Mesendoderm (in vitro differentiated cells): Measurements from ENCODE around the gene CLEC18A.

ENCODE experiments used
- DNase-seq: peaks from one replicate; pipeline ENCODE4 v3.0.0; 2013
- H2AK5ac ChIP-seq: 2 replicates; pipeline ENCODE4 v1.6.1; 2013; ENCODE audit warnings: low read length, inconsistent platforms
- H2BK120ac ChIP-seq: 2 replicates; pipeline ENCODE4 v1.6.1; 2013; ENCODE audit warnings: low read depth, mild to moderate bottlenecking, low read length, moderate library complexity, mixed read lengths
- H2BK15ac ChIP-seq: replicated peaks from 2 replicates; pipeline ENCODE4 v1.6.1; 2013; ENCODE audit warnings: low read depth, mild to moderate bottlenecking, moderate library complexity
- H2BK5ac ChIP-seq: 2 replicates; pipeline ENCODE4 v1.6.1; 2013; ENCODE audit warnings: low read length, inconsistent platforms
- H3K18ac ChIP-seq: 2 replicates; pipeline ENCODE4 v1.6.1; 2013; ENCODE audit warnings: mild to moderate bottlenecking, low read length, mixed read lengths
- H3K23ac ChIP-seq: one replicate; pipeline ENCODE4 v1.6.1; 2013; ENCODE audit warnings: low read length
- H3K27ac ChIP-seq: 2 replicates; pipeline ENCODE4 v1.5.1; 2013; ENCODE audit warnings: low read depth, mild to moderate bottlenecking, inconsistent platforms, low read length, moderate library complexity
- H3K27me3 ChIP-seq: 2 replicates; pipeline ENCODE4 v1.6.1; 2013; ENCODE audit warnings: low read length, control low read depth, mild to moderate bottlenecking, inconsistent platforms; ENCODE audit not compliant: insufficient read depth, poor library complexity
- H3K36me3 ChIP-seq: 2 replicates; pipeline ENCODE4 v1.6.1; 2013; ENCODE audit warnings: low read length, inconsistent platforms; ENCODE audit not compliant: control insufficient read depth, insufficient read depth
- H3K4ac ChIP-seq: one replicate; pipeline ENCODE4 v1.6.1; 2013; ENCODE audit warnings: low read depth, mild to moderate bottlenecking, low read length, moderate library complexity
- H3K4me1 ChIP-seq: 2 replicates; pipeline ENCODE4 v1.6.1; 2013; ENCODE audit warnings: low read depth, low read length, inconsistent platforms; ENCODE audit not compliant: control insufficient read depth
- H3K4me2 ChIP-seq: 2 replicates; pipeline ENCODE4 v1.6.1; 2013; ENCODE audit warnings: low read length
- H3K4me3 ChIP-seq: 2 replicates; pipeline ENCODE4 v1.5.1; 2013; ENCODE audit warnings: mild to moderate bottlenecking, low read length
- H3K56ac ChIP-seq: one replicate; pipeline ENCODE4 v1.6.1; 2013; ENCODE audit warnings: low read length
- H3K79me1 ChIP-seq: 2 replicates; pipeline ENCODE4 v1.6.1; 2013; ENCODE audit warnings: low read length, inconsistent platforms
- H3K79me2 ChIP-seq: 2 replicates; pipeline ENCODE4 v1.6.1; 2013; ENCODE audit warnings: mild to moderate bottlenecking, low read length; ENCODE audit not compliant: control insufficient read depth, insufficient read depth
- H3K9ac ChIP-seq: 2 replicates; pipeline ENCODE4 v1.6.1; 2013; ENCODE audit warnings: low read length, inconsistent platforms
- H4K5ac ChIP-seq: one replicate; pipeline ENCODE4 v1.6.1; 2013; ENCODE audit warnings: low read length
- H4K8ac ChIP-seq: one replicate; pipeline ENCODE4 v1.6.1; 2013; ENCODE audit warnings: low read depth, mild to moderate bottlenecking, control low read depth, low read length, moderate library complexity
- WGBS: extraction: QIAGEN DNeasy Blood & Tissue Kit; methylation state at CpG from one replicate; pipeline ENCODE4 v1.1.7; 2013; ENCODE audit warnings: low lambda C conversion rate, missing lambda C conversion rate; ENCODE audit not compliant: insufficient coverage; ENCODE audit errors: extremely low coverage; 5-methylcytosine and 5-hydroxymethylcytosine counted together

CLEC18A gene

DNA sequence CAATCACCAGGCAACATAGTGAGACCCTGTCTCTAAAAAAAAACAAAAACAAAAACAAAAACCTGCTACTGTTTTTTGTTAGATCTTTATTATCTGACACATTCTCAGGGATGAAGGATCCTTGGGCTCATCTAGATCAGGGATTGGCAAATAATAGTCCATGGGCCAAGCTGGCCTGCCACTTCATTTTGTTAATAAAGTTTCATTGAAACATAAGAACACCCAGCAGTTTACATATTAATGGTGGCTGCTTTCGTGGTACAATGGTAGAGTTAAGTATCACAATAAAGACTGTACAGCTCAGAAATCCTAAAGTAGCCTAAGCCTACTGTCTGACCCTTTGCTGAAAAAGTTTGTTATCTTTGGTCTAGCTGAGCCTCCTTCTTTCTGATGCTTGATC is 32.9 kb upstream of the CLEC18A start:
- Histone ChIP-seq H3K27ac (no peak overlapping the region), H3K4me3 (no peak overlapping the region)
- no CpG with 5 or more reads among the region's 1 CpG for WGBS

DNA sequence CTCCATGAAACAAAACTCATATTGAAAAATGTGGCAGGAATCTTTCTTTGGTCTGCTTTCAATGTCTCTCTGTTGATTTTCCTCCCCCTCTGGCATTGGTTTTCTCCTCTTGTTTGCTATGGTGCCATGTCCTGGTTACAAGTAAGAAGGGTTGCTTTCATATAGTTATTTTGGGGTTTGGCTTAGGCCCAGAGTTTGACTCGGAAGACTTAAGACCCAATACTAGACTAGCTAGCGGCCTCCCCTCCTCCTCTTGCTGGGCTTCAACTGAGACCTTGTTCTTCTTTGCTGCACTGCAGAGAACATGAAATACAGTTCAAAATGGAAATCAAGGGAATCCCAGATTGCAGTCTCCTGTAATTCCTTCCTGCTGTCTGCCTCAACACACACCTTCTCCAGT is 30.0 kb upstream of the CLEC18A start:
- H2BK15ac ChIP-seq = no peak overlapping the region
- no peak overlapping the region for H2BK5ac ChIP-seq
- H3K4me2 ChIP-seq = no peak overlapping the region
- WGBS = no CpG with 5 or more reads among the region's 2 CpGs
- no peak overlapping the region for H3K18ac ChIP-seq
- no peak overlapping the region for H2AK5ac ChIP-seq
- peaks cover 5% of the 10 kb centered on the region for H3K4me1 ChIP-seq
- H3K79me1 ChIP-seq = no peaks in the 10 kb centered on the region
- no peak overlapping the region for H4K8ac ChIP-seq
- no peaks in the 10 kb centered on the region for H3K79me2 ChIP-seq
- H3K4ac ChIP-seq = no peak overlapping the region
- no peak overlapping the region for H2BK120ac ChIP-seq
- no peak overlapping the region for H3K27ac ChIP-seq
- no peak overlapping the region for H4K5ac ChIP-seq
- no peak overlapping the region for H3K56ac ChIP-seq
- H3K27me3 ChIP-seq = no peaks in the 10 kb centered on the region
- no peak overlapping the region for H3K9ac ChIP-seq
- no peak for DNase-seq
- no peak overlapping the region for H3K4me3 ChIP-seq
- no peaks in the 10 kb centered on the region for H3K36me3 ChIP-seq
- no peak overlapping the region for H3K23ac ChIP-seq

More for the DNA sequence above, 32.9 kb upstream of the CLEC18A start:
- Histone ChIP-seq H3K23ac (no peak overlapping the region), H3K36me3 (no peaks in the 10 kb centered on the region), H2BK5ac (no peak overlapping the region), H4K5ac (no peak overlapping the region), H3K4me1 (peaks cover 5% of the 10 kb centered on the region), H3K4me2 (no peak overlapping the region), H3K4ac (no peak overlapping the region), H2AK5ac (no peak overlapping the region), H3K27me3 (no peaks in the 10 kb centered on the region), H3K79me1 (no peaks in the 10 kb centered on the region), H3K9ac (no peak overlapping the region), H4K8ac (no peak overlapping the region), H3K56ac (no peak overlapping the region), H3K18ac (no peak overlapping the region), H2BK15ac (no peak overlapping the region), H3K79me2 (no peaks in the 10 kb centered on the region), H2BK120ac (no peak overlapping the region)
- no peak for DNase-seq

DNA sequence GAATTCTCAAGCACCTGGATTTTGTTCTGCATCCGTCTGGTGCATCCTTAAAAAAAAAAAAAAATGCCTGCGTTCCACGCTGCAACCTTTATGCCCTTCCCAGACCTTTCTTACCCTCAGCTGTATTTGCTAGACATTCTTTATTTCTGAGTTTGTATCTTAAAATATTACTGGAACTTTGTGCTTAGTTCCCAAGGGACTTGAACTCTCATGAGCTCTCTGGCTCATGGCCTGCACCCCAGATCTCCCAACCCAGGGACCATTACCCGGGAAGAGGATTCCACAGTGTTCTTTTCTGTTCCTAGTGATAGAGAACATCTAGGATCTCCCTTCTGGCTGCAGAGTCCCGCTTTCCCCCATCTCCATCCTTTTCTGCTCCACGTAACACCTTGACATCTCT is 28.9 kb upstream of the CLEC18A start:
- DNase-seq = no peak
- H2BK15ac ChIP-seq = no peak overlapping the region
- no peak overlapping the region for H3K18ac ChIP-seq
- no peak overlapping the region for H3K9ac ChIP-seq
- no peak overlapping the region for H3K23ac ChIP-seq
- no peak overlapping the region for H3K56ac ChIP-seq
- H3K27ac ChIP-seq = no peak overlapping the region
- no CpG with 5 or more reads among the region's 6 CpGs for WGBS
- no peak overlapping the region for H2AK5ac ChIP-seq
- H3K4me1 ChIP-seq = peaks cover 5% of the 10 kb centered on the region
- no peak overlapping the region for H3K4me2 ChIP-seq
- no peak overlapping the region for H4K5ac ChIP-seq
- H3K79me2 ChIP-seq = no peaks in the 10 kb centered on the region
- H3K79me1 ChIP-seq = no peaks in the 10 kb centered on the region
- H3K27me3 ChIP-seq = no peaks in the 10 kb centered on the region
- no peak overlapping the region for H3K4me3 ChIP-seq
- no peak overlapping the region for H3K4ac ChIP-seq
- H3K36me3 ChIP-seq = no peaks in the 10 kb centered on the region
- no peak overlapping the region for H4K8ac ChIP-seq
- no peak overlapping the region for H2BK120ac ChIP-seq
- no peak overlapping the region for H2BK5ac ChIP-seq

DNA sequence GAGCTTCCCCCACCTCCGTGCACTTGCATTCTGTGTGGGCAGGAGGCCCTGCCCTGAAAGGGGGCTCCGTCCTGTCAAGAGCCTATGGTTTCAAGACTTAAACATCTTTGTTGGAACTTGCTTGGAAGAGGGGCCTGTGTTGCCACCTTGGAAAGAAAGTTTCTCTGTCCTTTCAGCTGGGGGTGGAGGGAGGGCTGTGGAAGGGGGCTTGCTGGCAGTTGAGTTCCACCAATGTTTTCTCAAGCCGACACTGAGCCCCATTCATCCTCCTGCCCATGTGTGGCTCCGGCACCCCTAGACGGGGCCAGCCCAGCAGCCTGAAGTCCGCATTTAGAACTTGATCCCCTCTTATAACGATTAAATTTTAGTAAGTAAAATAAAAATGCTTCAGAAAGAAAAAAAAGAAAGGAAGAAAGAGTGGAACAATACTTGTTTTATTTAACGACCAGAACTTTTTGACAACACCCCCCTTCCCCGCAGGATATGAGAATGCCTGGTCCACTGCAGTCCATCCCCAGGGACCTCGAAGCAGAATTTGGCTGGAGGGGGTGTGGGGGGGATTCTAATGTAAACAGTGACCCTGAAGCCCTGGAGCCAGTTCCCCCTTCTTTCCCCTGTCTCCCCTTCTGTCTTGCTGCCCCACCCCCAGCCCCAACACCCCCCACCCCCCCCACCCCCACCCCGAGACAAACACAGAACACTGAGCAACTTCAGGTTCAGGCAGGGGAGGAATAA is 26.9 kb upstream of the CLEC18A start:
- Histone ChIP-seq H3K4me2 (no peak overlapping the region), H3K18ac (no peak overlapping the region), H3K79me1 (no peaks in the 10 kb centered on the region), H4K8ac (no peak overlapping the region), H2BK120ac (no peak overlapping the region), H3K56ac (no peak overlapping the region), H3K79me2 (no peaks in the 10 kb centered on the region), H3K27ac (no peak overlapping the region), H3K9ac (no peak overlapping the region), H2AK5ac (no peak overlapping the region), H3K36me3 (no peaks in the 10 kb centered on the region), H3K4ac (no peak overlapping the region), H3K4me3 (no peak overlapping the region), H3K27me3 (no peaks in the 10 kb centered on the region), H4K5ac (no peak overlapping the region), H2BK5ac (no peak overlapping the region), H3K4me1 (no peaks in the 10 kb centered on the region), H3K23ac (no peak overlapping the region), H2BK15ac (no peak overlapping the region)
- no peak for DNase-seq
- WGBS = no CpG with 5 or more reads among the region's 11 CpGs

DNA sequence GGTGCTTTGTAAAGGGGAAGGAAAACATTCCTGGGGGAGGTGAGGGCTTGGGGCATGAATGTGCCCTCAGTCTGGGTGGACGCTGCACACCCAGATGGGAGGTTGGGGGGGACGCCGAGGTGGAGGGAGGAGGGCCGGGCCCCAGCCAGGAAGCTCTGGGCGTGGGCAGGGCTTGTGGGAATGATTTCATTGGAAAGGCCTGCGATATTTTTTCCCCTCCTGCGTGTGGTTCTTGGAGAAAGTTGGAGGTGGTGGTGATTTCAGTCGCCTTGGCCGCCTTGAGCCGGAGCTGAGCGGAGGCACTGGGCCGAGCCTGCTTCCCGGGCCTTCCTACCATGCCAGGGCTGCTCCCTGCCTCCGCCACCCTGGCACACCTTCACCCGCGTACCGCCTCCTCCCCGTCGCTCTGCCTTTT is 26.4 kb upstream of the CLEC18A start:
- Histone ChIP-seq H2BK5ac (no peak overlapping the region), H3K23ac (no peak overlapping the region), H3K4me1 (no peaks in the 10 kb centered on the region), H3K27me3 (no peaks in the 10 kb centered on the region), H2AK5ac (no peak overlapping the region), H4K8ac (no peak overlapping the region), H2BK15ac (no peak overlapping the region), H3K79me2 (no peaks in the 10 kb centered on the region), H3K4ac (no peak overlapping the region), H3K36me3 (no peaks in the 10 kb centered on the region), H3K79me1 (no peaks in the 10 kb centered on the region), H3K4me3 (no peak overlapping the region), H2BK120ac (no peak overlapping the region), H3K4me2 (no peak overlapping the region), H3K18ac (no peak overlapping the region), H3K27ac (no peak overlapping the region), H4K5ac (no peak overlapping the region), H3K9ac (no peak overlapping the region), H3K56ac (peak overlapping the region; percentile 44)
- WGBS = no CpG with 5 or more reads among the region's 19 CpGs
- DNase-seq = peak; percentile 61

DNA sequence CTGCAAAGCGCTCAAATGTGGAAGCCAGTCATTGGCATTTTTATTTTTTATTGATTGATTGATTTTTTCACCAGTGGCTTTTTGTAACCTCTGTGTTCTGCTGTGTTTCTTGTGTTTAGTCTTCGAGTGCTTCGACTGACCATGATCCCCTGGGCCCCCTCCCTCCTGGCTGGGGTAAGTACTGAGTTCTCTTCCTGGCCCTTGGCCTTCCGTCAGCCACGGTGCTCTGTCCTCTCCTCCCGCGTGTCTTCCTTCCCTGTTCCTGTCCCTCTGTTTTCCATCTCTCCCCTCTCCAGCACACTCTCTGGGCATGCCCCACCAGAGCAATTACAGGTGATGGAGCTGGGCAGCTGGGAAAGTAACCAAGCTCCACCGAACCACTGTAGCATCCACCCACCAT is 25.8 kb upstream of the CLEC18A start:
- no peak overlapping the region for H3K27ac ChIP-seq
- WGBS = no CpG with 5 or more reads among the region's 8 CpGs

More for the DNA sequence above, 25.8 kb upstream of the CLEC18A start:
- H3K23ac ChIP-seq = no peak overlapping the region
- no peak overlapping the region for H4K8ac ChIP-seq
- no peak overlapping the region for H2BK5ac ChIP-seq
- no peaks in the 10 kb centered on the region for H3K4me1 ChIP-seq
- H3K27me3 ChIP-seq = no peaks in the 10 kb centered on the region
- no peak overlapping the region for H3K9ac ChIP-seq
- H3K36me3 ChIP-seq = no peaks in the 10 kb centered on the region
- H3K18ac ChIP-seq = no peak overlapping the region
- no peak overlapping the region for H3K4ac ChIP-seq
- H2AK5ac ChIP-seq = no peak overlapping the region
- H3K4me3 ChIP-seq = no peak overlapping the region
- H3K56ac ChIP-seq = no peak overlapping the region
- H3K4me2 ChIP-seq = no peak overlapping the region
- no peak overlapping the region for H4K5ac ChIP-seq
- H3K79me1 ChIP-seq = no peaks in the 10 kb centered on the region
- H3K79me2 ChIP-seq = no peaks in the 10 kb centered on the region
- DNase-seq = no peak
- H2BK120ac ChIP-seq = no peak overlapping the region
- H2BK15ac ChIP-seq = no peak overlapping the region
